Measurements from ENCODE around the gene ZNF407.

- TF ChIP-seq CTCF (IDR thresholded peaks at IDR 0.05 in 8 of 11, conservative IDR thresholded peaks at IDR 0.05 in 3 of 11) (no peak), POLR2A (IDR thresholded peaks at IDR 0.05) (no peak), POLR2AphosphoS5 (IDR thresholded peaks at IDR 0.05) (no peak)
Observed at GRCh38 chr18:75073654-75074053, 476.0 kb downstream of the ZNF407 start.
